HL-60 (cell line): Measurements from ENCODE around the gene CFAP57.

ENCODE experiments used
- DNase-seq, 2 experiments: peaks; one replicate each; pipeline ENCODE4 v3.0.0-alpha.2; 2010 to 2020; ENCODE audit warnings: low read depth in 1 of 2, low spot score in 1 of 2
- H3K27ac ChIP-seq: fragments of 250-450 bp; sonication (Bioruptor Pico); replicated peaks from 2 replicates; pipeline ENCODE4 v1.5.1; 2020; ENCODE audit warnings: mild to moderate bottlenecking, moderate library complexity
- H3K27me3 ChIP-seq: fragments of 250-450 bp; sonication (Bioruptor Pico); 2 replicates; pipeline ENCODE4 v1.5.1; 2021; ENCODE audit warnings: mild to moderate bottlenecking, moderate library complexity; ENCODE audit not compliant: insufficient read depth, poor library complexity, severe bottlenecking
- H3K4me3 ChIP-seq: replicated peaks from 2 replicates; pipeline ENCODE4 v1.5.1; 2011; ENCODE audit warnings: mild to moderate bottlenecking, control low read depth, low read length; ENCODE audit not compliant: insufficient read depth
- CTCF ChIP-seq: IDR thresholded peaks from one replicate; pipeline ENCODE4 v1.5.1; 2011; ENCODE audit warnings: low read length, control low read depth, inconsistent platforms; ENCODE audit not compliant: insufficient read depth
- GABPA ChIP-seq: IDR thresholded peaks from 2 replicates; pipeline ENCODE4 v1.6.1; 2012; ENCODE audit warnings: low read depth
- POLR2AphosphoS5 ChIP-seq: IDR thresholded peaks from 2 replicates; pipeline ENCODE4 v1.6.1; 2012; ENCODE audit warnings: low read depth
- REST ChIP-seq: IDR thresholded peaks from 2 replicates; pipeline ENCODE4 v1.6.1; 2012; ENCODE audit warnings: low read depth; ENCODE audit not compliant: insufficient replicate concordance
- SPI1 ChIP-seq: IDR thresholded peaks from 2 replicates; pipeline ENCODE4 v1.6.1; 2012; ENCODE audit warnings: low read depth, mild to moderate bottlenecking, borderline replicate concordance

Gene CFAP57

GRCh38 chr1:43272576-43273571 is 100.7 kb downstream of the CFAP57 start:
- TF ChIP-seq SPI1 (no peak), REST (no peak), CTCF (no peak), POLR2AphosphoS5 (no peak), GABPA (no peak)
- Histone ChIP-seq H3K4me3 (no peak overlapping the region), H3K27ac (no peak overlapping the region), H3K27me3 (no peaks in the 10 kb centered on the region)
- DNase-seq = no peak

- Histone ChIP-seq H3K27me3 (no peaks in the 10 kb centered on the region), H3K4me3 (no peak overlapping the region), H3K27ac (no peak overlapping the region)
- no peak for DNase-seq
- no peak for TF ChIP-seq CTCF
- TF ChIP-seq REST = no peak
- no peak for TF ChIP-seq POLR2AphosphoS5
- no peak for TF ChIP-seq GABPA
- TF ChIP-seq SPI1 = no peak
These were observed 101.6 kb downstream of the CFAP57 start for GRCh38 chr1:43273708-43274107.

GRCh38 chr1:43274125-43274803 is 102.1 kb downstream of the CFAP57 start:
- H3K27me3 ChIP-seq = no peaks in the 10 kb centered on the region
- TF ChIP-seq SPI1 = no peak; the same call in 1 of the 2 replicates
- peak; percentile 36; the same call in 1 of the 2 replicates for TF ChIP-seq POLR2AphosphoS5
- TF ChIP-seq GABPA = peak; percentile 76
- peak; percentile 69 to 75 for DNase-seq
- no peak overlapping the region for H3K4me3 ChIP-seq
- H3K27ac ChIP-seq = peak overlapping the region; percentile 34

- Histone ChIP-seq H3K27me3 (no peaks in the 10 kb centered on the region), H3K27ac (no peak overlapping the region), H3K4me3 (no peak overlapping the region)
- no peak for DNase-seq
- TF ChIP-seq SPI1 (no peak), REST (no peak), GABPA (no peak), CTCF (no peak), POLR2AphosphoS5 (no peak)
These were observed 102.7 kb downstream of the CFAP57 start for GRCh38 chr1:43274804-43275180.
